Esophagus muscularis mucosa (tissue), 4 donors: ENCODE measurements around the gene EDEM3.

Experiments used
- CTCF ChIP-seq, 3 experiments: fragments of 200-600 bp in 2 of 3; fragments of 450-650 bp in 1 of 3; sonication (generic) in 2 of 3; IDR thresholded peaks; one replicate each; pipeline ENCODE4 v1.5.1; 2017 to 2019; ENCODE audit warnings: antibody characterized with exemption in 3 of 3, mild to moderate bottlenecking in 2 of 3, moderate library complexity in 1 of 3
- EP300 ChIP-seq: sonication (generic); formaldehyde crosslinking; IDR thresholded peaks from one replicate; pipeline ENCODE4 v1.6.1; 2017; ENCODE audit warnings: antibody characterized with exemption
- POLR2A ChIP-seq: fragments of 450-650 bp; IDR thresholded peaks from one replicate; pipeline ENCODE4 v1.6.1; 2017; ENCODE audit warnings: antibody characterized with exemption, moderate library complexity, mild to moderate bottlenecking, low read depth
- POLR2AphosphoS5 ChIP-seq, 2 donors: sonication (generic); formaldehyde crosslinking; IDR thresholded peaks; one replicate each; pipeline ENCODE4 v1.6.1; 2017; ENCODE audit warnings: antibody characterized with exemption in 2 of 2

- TF ChIP-seq EP300: no peak
- TF ChIP-seq CTCF (IDR thresholded peaks at IDR 0.05): no peak
- TF ChIP-seq POLR2A: no peak
- TF ChIP-seq POLR2AphosphoS5 (IDR thresholded peaks at IDR 0.05): no peak
Measured at GRCh38 chr1:184696403-184696802, 58.3 kb downstream of the EDEM3 start.
